NB4 (cell line): Measurements from ENCODE around the gene ALDH1A2.

Experiments
- MYC ChIP-seq: IDR thresholded peaks from 2 replicates; pipeline ENCODE4 v1.6.1; 2011; ENCODE audit warnings: low read depth, low read length
- POLR2A ChIP-seq: IDR thresholded peaks from 2 replicates; pipeline ENCODE4 v1.6.1; 2011; ENCODE audit warnings: mild to moderate bottlenecking; ENCODE audit not compliant: insufficient read length; ENCODE audit errors: extremely low read depth
- TF ChIP-seq, protein P1 (sequence below): IDR thresholded peaks from one replicate; pipeline ENCODE4 v1.5.1; 2012; ENCODE audit warnings: low read depth, low read length
- TF ChIP-seq, protein P2 (sequence below): IDR thresholded peaks from 2 replicates; pipeline ENCODE4 v1.6.1; 2011; ENCODE audit warnings: low read depth, low read length

DNA sequence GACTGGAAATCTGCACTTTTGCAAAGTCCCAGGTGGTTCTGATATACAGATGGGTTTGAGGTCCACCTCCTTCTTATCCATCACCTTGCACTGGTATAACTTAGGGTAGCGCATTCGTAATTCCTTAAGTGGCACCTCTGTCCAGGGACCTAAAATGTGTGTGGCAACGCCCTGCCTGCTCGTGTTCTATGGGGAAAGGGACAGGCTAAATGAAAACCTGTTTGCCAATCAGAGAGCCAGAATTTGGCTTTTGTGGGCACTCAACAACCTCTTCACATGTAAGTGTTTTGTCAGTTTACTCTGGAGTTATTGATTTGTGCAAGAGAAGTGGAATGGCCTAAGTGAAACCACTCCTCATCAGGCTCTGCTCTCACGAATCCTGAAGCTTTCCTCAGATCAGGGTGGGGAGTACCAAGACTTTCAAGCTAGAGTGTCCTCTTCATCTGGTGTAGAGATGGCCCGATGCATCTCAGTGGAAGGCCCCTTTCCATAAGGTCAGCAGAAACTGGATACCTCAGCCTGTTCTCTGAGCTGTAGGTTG is 138.3 kb downstream of the ALDH1A2 start:
- TF ChIP-seq POLR2A, result no peak
- TF ChIP-seq, protein P1, sequence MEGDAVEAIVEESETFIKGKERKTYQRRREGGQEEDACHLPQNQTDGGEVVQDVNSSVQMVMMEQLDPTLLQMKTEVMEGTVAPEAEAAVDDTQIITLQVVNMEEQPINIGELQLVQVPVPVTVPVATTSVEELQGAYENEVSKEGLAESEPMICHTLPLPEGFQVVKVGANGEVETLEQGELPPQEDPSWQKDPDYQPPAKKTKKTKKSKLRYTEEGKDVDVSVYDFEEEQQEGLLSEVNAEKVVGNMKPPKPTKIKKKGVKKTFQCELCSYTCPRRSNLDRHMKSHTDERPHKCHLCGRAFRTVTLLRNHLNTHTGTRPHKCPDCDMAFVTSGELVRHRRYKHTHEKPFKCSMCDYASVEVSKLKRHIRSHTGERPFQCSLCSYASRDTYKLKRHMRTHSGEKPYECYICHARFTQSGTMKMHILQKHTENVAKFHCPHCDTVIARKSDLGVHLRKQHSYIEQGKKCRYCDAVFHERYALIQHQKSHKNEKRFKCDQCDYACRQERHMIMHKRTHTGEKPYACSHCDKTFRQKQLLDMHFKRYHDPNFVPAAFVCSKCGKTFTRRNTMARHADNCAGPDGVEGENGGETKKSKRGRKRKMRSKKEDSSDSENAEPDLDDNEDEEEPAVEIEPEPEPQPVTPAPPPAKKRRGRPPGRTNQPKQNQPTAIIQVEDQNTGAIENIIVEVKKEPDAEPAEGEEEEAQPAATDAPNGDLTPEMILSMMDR, result no peak
- TF ChIP-seq, protein P2, sequence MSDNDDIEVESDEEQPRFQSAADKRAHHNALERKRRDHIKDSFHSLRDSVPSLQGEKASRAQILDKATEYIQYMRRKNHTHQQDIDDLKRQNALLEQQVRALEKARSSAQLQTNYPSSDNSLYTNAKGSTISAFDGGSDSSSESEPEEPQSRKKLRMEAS, result no peak
- no peak for TF ChIP-seq MYC
